Measurements from ENCODE around the gene IL6. TPM values are rescaled to one million over a fixed set of nuclear protein-coding genes. Genes with fewer than 3 reads are reported as not detected.

Gene IL6
- polyA plus RNA-seq, 2 of the 4 experiments (the other 2 are of a cell fraction): 1.3 to 2.9 TPM

DNA sequence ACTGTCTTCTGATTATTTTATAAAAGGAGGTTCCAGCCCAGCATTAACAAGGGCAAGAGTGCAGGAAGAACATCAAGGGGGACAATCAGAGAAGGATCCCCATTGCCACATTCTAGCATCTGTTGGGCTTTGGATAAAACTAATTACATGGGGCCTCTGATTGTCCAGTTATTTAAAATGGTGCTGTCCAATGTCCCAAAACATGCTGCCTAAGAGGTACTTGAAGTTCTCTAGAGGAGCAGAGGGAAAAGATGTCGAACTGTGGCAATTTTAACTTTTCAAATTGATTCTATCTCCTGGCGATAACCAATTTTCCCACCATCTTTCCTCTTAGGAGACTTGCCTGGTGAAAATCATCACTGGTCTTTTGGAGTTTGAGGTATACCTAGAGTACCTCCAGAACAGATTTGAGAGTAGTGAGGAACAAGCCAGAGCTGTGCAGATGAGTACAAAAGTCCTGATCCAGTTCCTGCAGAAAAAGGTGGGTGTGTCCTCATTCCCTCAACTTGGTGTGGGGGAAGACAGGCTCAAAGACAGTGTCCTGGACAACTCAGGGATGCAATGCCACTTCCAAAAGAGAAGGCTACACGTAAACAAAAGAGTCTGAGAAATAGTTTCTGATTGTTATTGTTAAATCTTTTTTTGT is 2.3 kb downstream of the IL6 start:
- no peak for TF ChIP-seq TFCP2L1 (CRISPR knock-in tag; IDR thresholded peaks at IDR 0.05)
- TF ChIP-seq, protein P1, sequence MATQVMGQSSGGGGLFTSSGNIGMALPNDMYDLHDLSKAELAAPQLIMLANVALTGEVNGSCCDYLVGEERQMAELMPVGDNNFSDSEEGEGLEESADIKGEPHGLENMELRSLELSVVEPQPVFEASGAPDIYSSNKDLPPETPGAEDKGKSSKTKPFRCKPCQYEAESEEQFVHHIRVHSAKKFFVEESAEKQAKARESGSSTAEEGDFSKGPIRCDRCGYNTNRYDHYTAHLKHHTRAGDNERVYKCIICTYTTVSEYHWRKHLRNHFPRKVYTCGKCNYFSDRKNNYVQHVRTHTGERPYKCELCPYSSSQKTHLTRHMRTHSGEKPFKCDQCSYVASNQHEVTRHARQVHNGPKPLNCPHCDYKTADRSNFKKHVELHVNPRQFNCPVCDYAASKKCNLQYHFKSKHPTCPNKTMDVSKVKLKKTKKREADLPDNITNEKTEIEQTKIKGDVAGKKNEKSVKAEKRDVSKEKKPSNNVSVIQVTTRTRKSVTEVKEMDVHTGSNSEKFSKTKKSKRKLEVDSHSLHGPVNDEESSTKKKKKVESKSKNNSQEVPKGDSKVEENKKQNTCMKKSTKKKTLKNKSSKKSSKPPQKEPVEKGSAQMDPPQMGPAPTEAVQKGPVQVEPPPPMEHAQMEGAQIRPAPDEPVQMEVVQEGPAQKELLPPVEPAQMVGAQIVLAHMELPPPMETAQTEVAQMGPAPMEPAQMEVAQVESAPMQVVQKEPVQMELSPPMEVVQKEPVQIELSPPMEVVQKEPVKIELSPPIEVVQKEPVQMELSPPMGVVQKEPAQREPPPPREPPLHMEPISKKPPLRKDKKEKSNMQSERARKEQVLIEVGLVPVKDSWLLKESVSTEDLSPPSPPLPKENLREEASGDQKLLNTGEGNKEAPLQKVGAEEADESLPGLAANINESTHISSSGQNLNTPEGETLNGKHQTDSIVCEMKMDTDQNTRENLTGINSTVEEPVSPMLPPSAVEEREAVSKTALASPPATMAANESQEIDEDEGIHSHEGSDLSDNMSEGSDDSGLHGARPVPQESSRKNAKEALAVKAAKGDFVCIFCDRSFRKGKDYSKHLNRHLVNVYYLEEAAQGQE (IDR thresholded peaks at IDR 0.05): peak; percentile 22; the same call in 1 of the 2 replicates
- Histone ChIP-seq H3K9me3 (no peaks in the 10 kb centered on the region), H3K4me2 (no peak overlapping the region), H3K4me3 (no peak overlapping the region), H3K4me1 (peaks cover 28% of the 10 kb centered on the region), H3K27ac (peak overlapping the region in 1 of 2 experiments; percentile 33; a peak in 2 of 6 replicates)
- WGBS (ENCODE audit: missing lambda C conversion rate): 84% methylated on average over 3 of the region's 3 CpGs
- FAIRE-seq (no peak), DNase-seq (ENCODE audit: low read depth in 1 of 2, low spot score in 1 of 2) (no peak), ATAC-seq (no peak)
- ChIA-PET POLR2A (no interaction called here), CTCF (interaction anchor here (1.1 to 19.8 kb wide), 20 partner anchors 9 to 327 kb away, joined by 3 to 477 read pairs (median 6); partner anchors contain the start of gene TOMM7)

- FAIRE-seq: no peak
- TF ChIP-seq, protein P1 (IDR thresholded peaks at IDR 0.05): no peak
- no peak for TF ChIP-seq KDM1A (IDR thresholded peaks at IDR 0.05; ENCODE audit: low read depth)
- no peak for TF ChIP-seq GATA3 (IDR thresholded peaks at IDR 0.05; ENCODE audit: borderline replicate concordance)
- no peak for TF ChIP-seq POLR2A (IDR thresholded peaks at IDR 0.05; ENCODE audit: low read length)
- TF ChIP-seq ESRRA (IDR thresholded peaks at IDR 0.05; ENCODE audit: borderline replicate concordance, low read length): no peak
- no peak for TF ChIP-seq EP300 (IDR thresholded peaks at IDR 0.05)
- TF ChIP-seq NFE2L2 (conservative IDR thresholded peaks at IDR 0.05; ENCODE audit: low read length): no peak
- TF ChIP-seq JUNB (IDR thresholded peaks at IDR 0.05): no peak
- TF ChIP-seq MAZ (IDR thresholded peaks at IDR 0.05; ENCODE audit: borderline replicate concordance, low read depth, low read length): no peak
- Histone ChIP-seq H3K9me3 (no peaks in the 10 kb centered on the region), H3K4me3 (no peak overlapping the region), H3K27ac (no peak overlapping the region), H3K4me2 (no peak overlapping the region), H3K4me1 (peaks cover 28% of the 10 kb centered on the region)
- 69% methylated on average over 2 of the region's 2 CpGs for WGBS (ENCODE audit: missing lambda C conversion rate)
- CTCF ChIA-PET: interaction anchor here (4.1 to 19.8 kb wide), 2 partner anchors 168 to 326 kb away, joined by 22 to 477 read pairs; no protein-coding TSS in a partner anchor
- POLR2A ChIA-PET: no interaction called here
- ATAC-seq: no peak
- no peak for DNase-seq (ENCODE audit: low read depth in 1 of 2, low spot score in 1 of 2)
Observed at GRCh38 chr7:22730066-22730710, 3.2 kb downstream of the IL6 start.

GRCh38 chr7:22730921-22731654 is 4.1 kb downstream of the IL6 start:
- 38% methylated on average over 5 of the region's 5 CpGs for WGBS (ENCODE audit: missing lambda C conversion rate)
- ChIA-PET CTCF (interaction anchor here (0.6 to 19.8 kb wide), 5 partner anchors 68 to 325 kb away, joined by 3 to 477 read pairs (median 10); no protein-coding TSS in a partner anchor), POLR2A (interaction anchor here (0.9 to 1.4 kb wide), 2 partner anchors 169 to 171 kb away, joined by 4 to 5 read pairs; no protein-coding TSS in a partner anchor)
- ATAC-seq (peak in 1 of 2 experiments; percentile 32; a peak in 2 of 6 replicates), DNase-seq (ENCODE audit: low read depth in 1 of 2, low spot score in 1 of 2) (peak in 1 of 2 experiments; percentile 34), FAIRE-seq (no peak)
- Histone ChIP-seq H3K4me1 (peaks cover 23% of the 10 kb centered on the region), H3K4me2 (peak overlapping the region; percentile 60), H3K9me3 (no peaks in the 10 kb centered on the region), H3K27ac (peak overlapping the region in 1 of 2 experiments; percentile 15; a peak in 2 of 6 replicates), H3K4me3 (no peak overlapping the region)
- no peak for TF ChIP-seq RNF2 (IDR thresholded peaks at IDR 0.05; ENCODE audit: borderline replicate concordance, low read depth)
- no peak for TF ChIP-seq USF2 (IDR thresholded peaks at IDR 0.05)
- TF ChIP-seq, protein P2, sequence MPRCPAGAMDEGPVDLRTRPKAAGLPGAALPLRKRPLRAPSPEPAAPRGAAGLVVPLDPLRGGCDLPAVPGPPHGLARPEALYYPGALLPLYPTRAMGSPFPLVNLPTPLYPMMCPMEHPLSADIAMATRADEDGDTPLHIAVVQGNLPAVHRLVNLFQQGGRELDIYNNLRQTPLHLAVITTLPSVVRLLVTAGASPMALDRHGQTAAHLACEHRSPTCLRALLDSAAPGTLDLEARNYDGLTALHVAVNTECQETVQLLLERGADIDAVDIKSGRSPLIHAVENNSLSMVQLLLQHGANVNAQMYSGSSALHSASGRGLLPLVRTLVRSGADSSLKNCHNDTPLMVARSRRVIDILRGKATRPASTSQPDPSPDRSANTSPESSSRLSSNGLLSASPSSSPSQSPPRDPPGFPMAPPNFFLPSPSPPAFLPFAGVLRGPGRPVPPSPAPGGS (IDR thresholded peaks at IDR 0.05): no peak
- TF ChIP-seq NPAS2 (CRISPR knock-in tag; IDR thresholded peaks at IDR 0.05; ENCODE audit: borderline replicate concordance): no peak
- TF ChIP-seq POLR2AphosphoS2 (conservative IDR thresholded peaks at IDR 0.05; ENCODE audit: low read length): no peak
- TF ChIP-seq POLR2A (IDR thresholded peaks at IDR 0.05; ENCODE audit: low read length): no peak
- TF ChIP-seq RARB (CRISPR knock-in tag; IDR thresholded peaks at IDR 0.05): no peak
- no peak for TF ChIP-seq MAX (IDR thresholded peaks at IDR 0.05)
- TF ChIP-seq FOXS1 (CRISPR knock-in tag; IDR thresholded peaks at IDR 0.05): no peak
- TF ChIP-seq, protein P3, sequence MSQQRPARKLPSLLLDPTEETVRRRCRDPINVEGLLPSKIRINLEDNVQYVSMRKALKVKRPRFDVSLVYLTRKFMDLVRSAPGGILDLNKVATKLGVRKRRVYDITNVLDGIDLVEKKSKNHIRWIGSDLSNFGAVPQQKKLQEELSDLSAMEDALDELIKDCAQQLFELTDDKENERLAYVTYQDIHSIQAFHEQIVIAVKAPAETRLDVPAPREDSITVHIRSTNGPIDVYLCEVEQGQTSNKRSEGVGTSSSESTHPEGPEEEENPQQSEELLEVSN (IDR thresholded peaks at IDR 0.05; ENCODE audit: borderline replicate concordance, low read depth): no peak
- no peak for TF ChIP-seq HDAC2 (IDR thresholded peaks at IDR 0.05)

Data from A549 (cell line).